ENCODE data around the gene STX10.
A peak's percentile ranks its signal among the peaks of the same experiment; 100 is the strongest.
"Not testable (repeated sequence)": the region's sequence is repeated elsewhere in the genome, so short reads cannot be mapped to it uniquely, and the experiment has no call there.

Gene STX10

GRCh38 chr19:13154241-13154778 lies 4.1 kb upstream of the STX10 start:
- Mint-ChIP-seq H3K9me3 (no peaks in the 10 kb centered on the region), H3K27me3 (no peaks in the 10 kb centered on the region), H3K27ac (peak overlapping the region; percentile 92), H3K4me3 (peak overlapping the region; percentile 95), H3K4me1 (peaks cover 38% of the 10 kb centered on the region), H3K36me3 (peaks cover 24% of the 10 kb centered on the region)
- no peak for ATAC-seq

GRCh38 chr19:13153569-13154240 lies 3.5 kb upstream of the STX10 start:
- no peaks in the 10 kb centered on the region for H3K9me3 Mint-ChIP-seq
- H3K36me3 Mint-ChIP-seq, result peaks cover 24% of the 10 kb centered on the region
- peaks cover 44% of the 10 kb centered on the region for H3K4me1 Mint-ChIP-seq
- peak overlapping the region; percentile 92 for H3K27ac Mint-ChIP-seq
- no peaks in the 10 kb centered on the region for H3K27me3 Mint-ChIP-seq
- ATAC-seq, result no peak
- peak overlapping the region; percentile 95 for H3K4me3 Mint-ChIP-seq

- Mint-ChIP-seq H3K36me3 (peaks cover 24% of the 10 kb centered on the region), H3K9me3 (no peaks in the 10 kb centered on the region), H3K27ac (peak overlapping the region; percentile 92), H3K27me3 (no peaks in the 10 kb centered on the region), H3K4me3 (peak overlapping the region; percentile 95), H3K4me1 (peaks cover 44% of the 10 kb centered on the region)
- ATAC-seq, result peak; percentile 49
Observed at GRCh38 chr19:13152974-13153568, 2.9 kb upstream of the STX10 start.

GRCh38 chr19:13152356-13152973 lies 2.3 kb upstream of the STX10 start:
- peak overlapping the region; percentile 95 for H3K4me3 Mint-ChIP-seq
- no peaks in the 10 kb centered on the region for H3K9me3 Mint-ChIP-seq
- peak; percentile 28 for ATAC-seq
- no peaks in the 10 kb centered on the region for H3K27me3 Mint-ChIP-seq
- H3K36me3 Mint-ChIP-seq, result peaks cover 24% of the 10 kb centered on the region
- H3K27ac Mint-ChIP-seq, result peak overlapping the region; percentile 92
- H3K4me1 Mint-ChIP-seq, result peaks cover 42% of the 10 kb centered on the region

- peaks cover 24% of the 10 kb centered on the region for H3K36me3 Mint-ChIP-seq
- H3K9me3 Mint-ChIP-seq, result no peaks in the 10 kb centered on the region
- peak overlapping the region; percentile 95 for H3K4me3 Mint-ChIP-seq
- peak; percentile 63 for ATAC-seq
- no peaks in the 10 kb centered on the region for H3K27me3 Mint-ChIP-seq
- H3K27ac Mint-ChIP-seq, result peak overlapping the region; percentile 92
- H3K4me1 Mint-ChIP-seq, result peaks cover 40% of the 10 kb centered on the region
Observed at GRCh38 chr19:13151605-13152355, 1.6 kb upstream of the STX10 start.

- ATAC-seq, result no peak
- Mint-ChIP-seq H3K27me3 (no peaks in the 10 kb centered on the region), H3K4me1 (peaks cover 36% of the 10 kb centered on the region), H3K36me3 (peaks cover 24% of the 10 kb centered on the region), H3K27ac (peak overlapping the region; percentile 92), H3K9me3 (no peaks in the 10 kb centered on the region), H3K4me3 (peak overlapping the region; percentile 95)
Observed at GRCh38 chr19:13150931-13151604, 893 bp upstream of the STX10 start.

GRCh38 chr19:13149628-13150186 lies 468 bp downstream of the STX10 start:
- no peaks in the 10 kb centered on the region for H3K9me3 Mint-ChIP-seq

GRCh38 chr19:13149173-13149627 lies 975 bp downstream of the STX10 start:
- H3K9me3 Mint-ChIP-seq, ATAC-seq, H3K27me3 Mint-ChIP-seq: not testable (repeated sequence)
- H3K4me3 Mint-ChIP-seq, result peak overlapping the region; percentile 95
- H3K4me1 Mint-ChIP-seq, result peaks cover 33% of the 10 kb centered on the region
- peak overlapping the region; percentile 92 for H3K27ac Mint-ChIP-seq
- peaks cover 16% of the 10 kb centered on the region for H3K36me3 Mint-ChIP-seq

More at GRCh38 chr19:13149628-13150186, 468 bp downstream of the STX10 start:
- Mint-ChIP-seq H3K27ac (peak overlapping the region; percentile 92), H3K4me1 (peaks cover 33% of the 10 kb centered on the region), H3K36me3 (peaks cover 21% of the 10 kb centered on the region), H3K4me3 (peak overlapping the region; percentile 95), H3K27me3 (no peaks in the 10 kb centered on the region)
- peak; percentile 18 for ATAC-seq

- Mint-ChIP-seq H3K4me1 (peaks cover 33% of the 10 kb centered on the region), H3K36me3 (no peaks in the 10 kb centered on the region), H3K9me3 (no peaks in the 10 kb centered on the region), H3K27ac (no peak overlapping the region), H3K4me3 (no peak overlapping the region), H3K27me3 (no peaks in the 10 kb centered on the region)
- ATAC-seq, result no peak
Observed at GRCh38 chr19:13146763-13147563, 3.2 kb downstream of the STX10 start.

- H3K4me3 Mint-ChIP-seq, result no peak overlapping the region
- H3K9me3 Mint-ChIP-seq, result no peaks in the 10 kb centered on the region
- ATAC-seq, result no peak
- H3K27me3 Mint-ChIP-seq, result no peaks in the 10 kb centered on the region
- H3K36me3 Mint-ChIP-seq, result peaks cover 32% of the 10 kb centered on the region
- H3K27ac Mint-ChIP-seq, result no peak overlapping the region
- H3K4me1 Mint-ChIP-seq, result no peaks in the 10 kb centered on the region
Observed at GRCh38 chr19:13139633-13140311, 10.4 kb downstream of the STX10 start.

- Mint-ChIP-seq H3K27ac (no peak overlapping the region), H3K4me1 (no peaks in the 10 kb centered on the region), H3K9me3 (no peaks in the 10 kb centered on the region), H3K36me3 (peaks cover 32% of the 10 kb centered on the region), H3K4me3 (no peak overlapping the region), H3K27me3 (no peaks in the 10 kb centered on the region)
- ATAC-seq, result no peak
Observed at GRCh38 chr19:13138916-13139198, 11.3 kb downstream of the STX10 start.

- Mint-ChIP-seq H3K9me3 (no peaks in the 10 kb centered on the region), H3K27me3 (no peaks in the 10 kb centered on the region), H3K27ac (no peak overlapping the region), H3K36me3 (peaks cover 32% of the 10 kb centered on the region), H3K4me3 (no peak overlapping the region), H3K4me1 (no peaks in the 10 kb centered on the region)
- ATAC-seq, result no peak
Observed at GRCh38 chr19:13138171-13138915, 11.8 kb downstream of the STX10 start.

GRCh38 chr19:13137290-13137794 lies 12.8 kb downstream of the STX10 start:
- peaks cover 32% of the 10 kb centered on the region for H3K36me3 Mint-ChIP-seq
- no peak overlapping the region for H3K4me3 Mint-ChIP-seq
- no peak overlapping the region for H3K27ac Mint-ChIP-seq
- no peak for ATAC-seq
- peaks cover 9% of the 10 kb centered on the region for H3K4me1 Mint-ChIP-seq
- no peaks in the 10 kb centered on the region for H3K27me3 Mint-ChIP-seq
- no peaks in the 10 kb centered on the region for H3K9me3 Mint-ChIP-seq

All from stimulated activated memory B cell treated with anti-CD40 and anti-IgM and Interleukin-4, amounts not matched to agents 10 μg/mL and 1 μg/mL and 100 μg/mL, for 72 hours (primary cell).